Endothelial cell of umbilical vein (primary cell): ENCODE data around the gene ST13.

Experiments used
- EZH2 ChIP-seq: IDR thresholded peaks from 2 replicates; pipeline ENCODE4 v1.6.1; 2012; ENCODE audit warnings: borderline replicate concordance, low read depth, mild to moderate bottlenecking, moderate library complexity, low read length, inconsistent platforms; ENCODE audit not compliant: severe bottlenecking
- MYC ChIP-seq: IDR thresholded peaks from one replicate; pipeline ENCODE4 v1.6.1; 2011; ENCODE audit warnings: mild to moderate bottlenecking, low read depth, low read length
- POLR2A ChIP-seq: IDR thresholded peaks from 2 replicates; pipeline ENCODE4 v1.6.1; 2012; ENCODE audit warnings: low read depth, mild to moderate bottlenecking, control low read depth, low read length
- TF ChIP-seq, protein P1 (sequence below), 2 donors: IDR thresholded peaks; 1 replicate in 1 of 2; 2 replicates in 1 of 2; pipeline ENCODE4 v1.5.1; 2011; ENCODE audit warnings: low read length in 2 of 2, mild to moderate bottlenecking in 2 of 2, moderate library complexity in 2 of 2, control low read depth in 1 of 2, inconsistent platforms in 1 of 2, low read depth in 1 of 2; ENCODE audit not compliant: insufficient read depth in 1 of 2; ENCODE audit errors: extremely low read depth in 1 of 2
- TF ChIP-seq, protein P2 (sequence below): IDR thresholded peaks from 2 replicates; pipeline ENCODE4 v1.6.1; 2011; ENCODE audit not compliant: insufficient read depth, insufficient read length

DNA sequence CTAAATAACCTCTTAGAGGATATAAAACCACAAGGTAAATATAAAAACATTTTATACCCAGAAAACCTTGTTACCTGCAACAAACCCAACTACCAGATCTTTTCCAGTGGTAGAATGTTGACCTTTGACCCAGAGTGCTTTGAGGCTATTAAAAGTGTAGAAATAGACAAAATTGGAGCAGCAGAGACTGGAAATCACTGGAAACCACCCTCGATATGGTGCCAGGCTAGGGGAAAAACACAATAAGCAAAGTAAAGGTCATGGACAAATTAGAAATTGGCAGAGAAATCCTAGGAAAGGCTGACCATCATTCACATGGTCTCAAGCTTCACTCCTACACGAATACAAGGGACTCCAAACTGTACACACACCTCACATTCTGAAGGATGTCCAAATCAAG lies 64.0 kb downstream of the ST13 start:
- TF ChIP-seq, protein P1, sequence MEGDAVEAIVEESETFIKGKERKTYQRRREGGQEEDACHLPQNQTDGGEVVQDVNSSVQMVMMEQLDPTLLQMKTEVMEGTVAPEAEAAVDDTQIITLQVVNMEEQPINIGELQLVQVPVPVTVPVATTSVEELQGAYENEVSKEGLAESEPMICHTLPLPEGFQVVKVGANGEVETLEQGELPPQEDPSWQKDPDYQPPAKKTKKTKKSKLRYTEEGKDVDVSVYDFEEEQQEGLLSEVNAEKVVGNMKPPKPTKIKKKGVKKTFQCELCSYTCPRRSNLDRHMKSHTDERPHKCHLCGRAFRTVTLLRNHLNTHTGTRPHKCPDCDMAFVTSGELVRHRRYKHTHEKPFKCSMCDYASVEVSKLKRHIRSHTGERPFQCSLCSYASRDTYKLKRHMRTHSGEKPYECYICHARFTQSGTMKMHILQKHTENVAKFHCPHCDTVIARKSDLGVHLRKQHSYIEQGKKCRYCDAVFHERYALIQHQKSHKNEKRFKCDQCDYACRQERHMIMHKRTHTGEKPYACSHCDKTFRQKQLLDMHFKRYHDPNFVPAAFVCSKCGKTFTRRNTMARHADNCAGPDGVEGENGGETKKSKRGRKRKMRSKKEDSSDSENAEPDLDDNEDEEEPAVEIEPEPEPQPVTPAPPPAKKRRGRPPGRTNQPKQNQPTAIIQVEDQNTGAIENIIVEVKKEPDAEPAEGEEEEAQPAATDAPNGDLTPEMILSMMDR (IDR thresholded peaks at IDR 0.05; ENCODE audit: extremely low read depth in 1 of 2, insufficient read depth in 1 of 2, low read depth in 1 of 2, low read length in 2 of 2) = no peak
- TF ChIP-seq, protein P2, sequence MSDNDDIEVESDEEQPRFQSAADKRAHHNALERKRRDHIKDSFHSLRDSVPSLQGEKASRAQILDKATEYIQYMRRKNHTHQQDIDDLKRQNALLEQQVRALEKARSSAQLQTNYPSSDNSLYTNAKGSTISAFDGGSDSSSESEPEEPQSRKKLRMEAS = no peak
- no peak for TF ChIP-seq EZH2
- no peak for TF ChIP-seq MYC
- TF ChIP-seq POLR2A = no peak
